DMS53 (cell line): ENCODE data around the gene CDKAL1.
A peak's percentile ranks its signal among the peaks of the same experiment; 100 is the strongest.
"Not testable (repeated sequence)": the region's sequence is repeated elsewhere in the genome, so short reads cannot be mapped to it uniquely, and the experiment has no call there.

Experiments used
- DNase-seq: peaks from one replicate; lab custom pipeline; 2025; lab: John Stamatoyannopoulos, UW

CDKAL1 gene

DNA sequence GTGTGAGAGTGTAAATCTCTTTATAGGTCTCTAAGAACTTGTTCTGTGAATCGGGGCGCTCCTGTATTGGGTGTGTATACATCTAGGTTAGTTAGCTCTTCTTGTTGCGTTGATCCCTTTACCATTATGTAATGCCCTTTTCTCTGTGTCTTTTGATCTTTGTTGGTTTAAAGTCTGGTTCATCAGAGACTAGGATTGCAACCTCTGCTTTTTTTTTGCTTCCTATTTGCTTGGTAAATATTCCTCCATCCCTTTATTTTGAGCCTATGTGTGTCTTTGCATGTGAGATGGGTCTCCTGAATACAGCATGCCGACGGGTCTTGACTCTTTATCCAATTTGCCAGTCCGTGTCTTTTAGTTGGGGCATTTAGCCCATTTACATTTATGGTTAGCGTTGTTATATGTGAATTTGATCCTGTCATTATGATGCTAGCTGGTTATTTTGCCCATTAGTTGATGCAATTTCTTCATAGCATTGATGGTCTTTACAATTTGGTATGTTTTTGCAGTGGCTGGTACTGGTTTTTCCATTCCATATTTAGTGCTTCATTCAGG, 60.1 kb downstream of the CDKAL1 start:
- peak; percentile 71 for DNase-seq

DNA sequence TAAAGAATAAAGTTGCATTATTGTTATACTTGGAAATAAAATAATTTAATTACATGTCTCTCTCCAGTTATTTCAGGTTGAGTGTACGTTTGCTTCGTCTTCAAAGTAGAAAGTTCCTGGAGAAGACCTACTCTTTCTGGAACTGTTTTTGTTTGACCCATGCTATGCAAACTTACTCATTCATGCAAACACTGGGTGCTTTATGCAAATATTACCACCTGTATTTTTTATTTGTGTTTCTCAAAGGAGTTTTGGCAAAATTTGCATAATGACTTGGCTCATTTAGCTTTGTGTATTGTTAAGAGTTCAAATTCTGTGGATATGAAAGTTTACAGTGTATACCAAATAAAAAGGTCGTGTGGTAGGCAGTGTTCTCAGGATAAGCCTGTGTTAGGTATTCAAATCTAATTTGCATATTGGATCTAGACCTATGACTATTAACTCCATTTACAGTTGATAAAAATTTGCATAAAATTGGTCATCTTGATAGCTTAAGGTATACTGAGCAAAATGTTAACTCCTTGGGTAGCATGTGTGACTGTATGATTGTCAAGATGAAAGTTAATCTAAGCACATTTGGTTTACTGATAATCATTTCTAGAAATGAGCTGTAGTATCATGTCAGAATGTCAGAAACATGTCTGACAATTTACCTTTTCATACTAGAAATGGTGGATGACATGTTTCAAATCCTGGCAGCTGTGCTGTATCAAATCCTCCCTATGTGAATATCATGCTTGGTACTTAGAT, 65.2 kb downstream of the CDKAL1 start:
- no peak for DNase-seq

DNA sequence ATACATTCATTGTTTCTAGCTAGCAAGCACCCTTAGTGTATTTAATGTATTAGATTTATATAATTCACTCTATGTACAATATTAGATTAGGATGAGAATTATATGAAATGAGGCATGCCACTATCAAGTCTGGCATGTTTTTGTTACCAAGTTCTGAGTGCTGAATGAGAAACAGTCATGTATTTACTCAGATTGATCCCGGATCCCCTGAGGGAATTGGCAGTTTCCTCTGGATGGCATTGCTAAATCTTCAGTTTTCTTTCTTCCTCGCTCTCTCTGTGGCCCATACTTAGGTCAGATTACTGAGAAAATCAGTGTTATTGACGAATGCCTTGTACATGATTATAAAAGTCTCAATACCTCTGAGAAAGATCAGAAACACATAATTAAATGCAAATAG, 66.6 kb downstream of the CDKAL1 start:
- DNase-seq: no peak

DNA sequence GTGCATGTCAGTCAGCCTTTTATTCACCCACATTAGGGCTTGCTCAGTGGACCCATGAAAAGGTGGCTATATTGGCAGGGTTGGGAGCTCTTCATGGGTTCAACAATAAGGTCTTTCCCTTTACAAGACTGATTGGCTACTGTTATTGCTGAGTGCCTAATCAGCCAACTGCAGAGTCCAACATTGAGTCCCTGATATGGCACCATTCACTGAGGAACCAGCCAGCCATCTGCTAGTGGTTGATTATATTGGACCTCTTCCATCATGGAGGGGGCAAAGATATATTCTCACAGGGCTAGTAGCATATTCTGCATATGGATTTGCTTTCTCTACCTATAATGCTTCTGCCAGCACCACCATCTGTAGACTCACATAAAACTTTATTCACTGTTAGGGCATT, 69.9 kb downstream of the CDKAL1 start:
- DNase-seq: no peak

- no peak for DNase-seq
Measured at GRCh38 chr6:20605061-20605460, 70.8 kb downstream of the CDKAL1 start.

DNA sequence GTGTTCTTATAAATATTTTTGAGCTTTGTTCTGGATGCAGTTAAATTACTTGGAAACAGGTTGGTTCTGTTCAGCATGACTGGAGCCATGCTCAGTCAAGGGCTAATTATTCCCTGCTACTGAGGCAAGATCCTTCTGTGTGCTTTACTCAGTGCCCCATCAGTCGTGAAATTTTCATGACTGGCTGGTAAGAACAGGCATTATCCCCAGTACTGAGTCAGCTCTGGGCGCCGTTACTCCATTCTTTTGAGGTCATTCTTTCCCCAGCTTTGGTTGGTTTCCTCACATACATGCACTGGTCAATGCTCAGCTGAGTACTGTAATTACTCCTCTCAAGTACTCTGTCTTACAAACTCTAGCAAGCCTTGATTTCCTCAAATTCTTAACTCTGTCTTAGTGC, 71.3 kb downstream of the CDKAL1 start:
- DNase-seq: no peak

- DNase-seq: no peak
Measured at GRCh38 chr6:20606831-20607230, 72.6 kb downstream of the CDKAL1 start.

GRCh38 chr6:20608356-20608755, 74.1 kb downstream of the CDKAL1 start:
- no peak for DNase-seq

GRCh38 chr6:20608905-20609304, 74.6 kb downstream of the CDKAL1 start:
- no peak for DNase-seq

DNA sequence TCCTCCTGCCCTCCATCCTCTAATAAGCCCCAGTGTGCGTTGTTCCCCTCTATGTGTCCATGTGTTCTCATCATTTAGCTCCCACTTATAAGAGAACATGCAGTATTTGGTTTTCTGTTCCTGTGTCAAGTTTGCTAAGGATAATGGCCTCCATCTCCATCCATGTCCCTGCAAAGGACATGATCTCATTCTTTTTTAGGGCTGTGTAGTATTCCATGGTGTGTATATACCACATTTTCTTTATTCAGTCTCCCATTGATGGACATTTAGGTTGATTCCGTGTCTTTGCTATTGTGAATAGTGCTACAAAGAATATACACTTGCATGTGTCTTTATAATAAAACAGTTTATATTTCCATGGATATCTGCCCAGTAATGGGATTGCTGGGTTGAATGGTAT, 75.7 kb downstream of the CDKAL1 start:
- not testable (repeated sequence) for DNase-seq

DNA sequence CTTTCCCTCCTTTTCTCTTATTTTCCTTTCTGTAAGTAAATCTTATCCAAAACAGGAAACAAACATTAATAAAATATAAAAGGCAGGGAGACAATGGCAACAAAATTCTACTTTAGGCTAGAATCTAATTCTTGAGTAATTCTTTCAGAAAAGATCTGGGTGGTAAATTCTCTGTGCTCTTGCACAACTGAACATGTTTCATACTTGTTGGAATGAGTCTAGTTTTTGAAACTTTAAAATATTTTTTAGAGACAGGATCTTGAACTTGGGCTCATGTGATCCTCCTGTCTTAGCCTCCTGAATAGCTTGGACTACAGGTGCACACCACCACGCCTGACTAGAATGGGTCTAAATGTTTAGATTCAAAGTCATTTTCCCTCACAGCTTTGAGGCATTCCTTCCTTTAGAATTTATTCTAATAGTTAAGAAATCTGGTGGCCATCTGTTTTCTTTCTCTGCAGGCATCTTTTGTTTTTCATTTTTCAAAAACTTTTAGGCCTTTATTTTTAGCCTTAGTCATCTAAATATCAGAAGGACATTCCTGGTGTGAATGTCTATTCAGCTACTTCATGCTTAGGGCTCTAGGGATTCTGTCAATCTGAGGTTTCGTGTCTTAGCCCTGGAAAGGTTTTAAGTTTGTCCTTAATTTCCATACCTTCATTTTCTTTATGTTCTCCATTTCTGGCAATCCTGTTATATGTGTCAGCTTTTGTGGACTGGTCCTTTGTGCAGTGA, 76.5 kb downstream of the CDKAL1 start:
- DNase-seq: no peak

- not testable (repeated sequence) for DNase-seq
Measured at GRCh38 chr6:20617537-20617936, 83.3 kb downstream of the CDKAL1 start.

GRCh38 chr6:20620043-20620442, 85.8 kb downstream of the CDKAL1 start:
- DNase-seq: no peak

- DNase-seq: no peak
Measured at GRCh38 chr6:20623761-20624160, 89.5 kb downstream of the CDKAL1 start.

- no peak for DNase-seq
Measured at GRCh38 chr6:20626165-20626564, 91.9 kb downstream of the CDKAL1 start.

DNA sequence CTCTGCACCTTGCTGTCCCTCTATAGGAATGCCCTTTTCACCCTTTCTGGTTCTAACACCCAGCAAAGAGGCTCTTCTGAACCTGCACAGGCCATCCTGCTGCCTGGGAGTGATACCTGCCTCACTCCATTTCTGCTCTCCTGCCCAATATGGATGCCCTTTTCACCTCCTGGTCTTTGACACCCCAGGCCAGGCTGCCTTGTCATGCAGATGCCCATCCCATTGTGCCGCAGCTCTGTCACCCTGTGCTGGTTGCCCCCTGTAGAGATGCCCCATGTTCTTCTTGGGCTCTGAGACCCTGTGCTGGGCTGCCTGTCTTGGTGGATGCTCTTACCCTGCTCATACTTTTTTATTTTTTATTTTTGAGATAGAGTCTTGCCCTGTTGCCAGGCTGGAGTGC, 95.3 kb downstream of the CDKAL1 start:
- DNase-seq: no peak

GRCh38 chr6:20630136-20630535, 95.9 kb downstream of the CDKAL1 start:
- DNase-seq: peak; percentile 45

- DNase-seq: peak; percentile 97
Measured at GRCh38 chr6:20630617-20631548, 96.6 kb downstream of the CDKAL1 start.

DNA sequence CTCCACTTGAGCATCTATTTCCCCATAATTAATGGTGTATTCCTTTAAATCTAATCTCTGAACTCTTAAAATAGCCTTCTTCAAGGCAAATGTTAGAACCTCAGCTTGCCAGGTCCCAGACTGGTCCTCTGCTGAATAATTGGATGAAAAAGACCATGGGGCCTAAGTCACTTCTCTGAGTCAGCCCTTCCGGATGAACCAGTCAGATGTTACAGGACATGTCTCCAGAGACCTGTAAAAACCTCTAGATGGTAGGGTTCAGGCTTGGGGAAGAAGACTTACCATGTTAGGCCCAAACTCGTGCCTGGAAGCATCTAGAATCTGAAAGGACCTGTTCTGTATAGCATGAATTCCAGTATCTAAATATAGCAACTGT, 97.3 kb downstream of the CDKAL1 start:
- peak; percentile 69 for DNase-seq

GRCh38 chr6:20632696-20633095, 98.4 kb downstream of the CDKAL1 start:
- DNase-seq: peak; percentile 53

DNA sequence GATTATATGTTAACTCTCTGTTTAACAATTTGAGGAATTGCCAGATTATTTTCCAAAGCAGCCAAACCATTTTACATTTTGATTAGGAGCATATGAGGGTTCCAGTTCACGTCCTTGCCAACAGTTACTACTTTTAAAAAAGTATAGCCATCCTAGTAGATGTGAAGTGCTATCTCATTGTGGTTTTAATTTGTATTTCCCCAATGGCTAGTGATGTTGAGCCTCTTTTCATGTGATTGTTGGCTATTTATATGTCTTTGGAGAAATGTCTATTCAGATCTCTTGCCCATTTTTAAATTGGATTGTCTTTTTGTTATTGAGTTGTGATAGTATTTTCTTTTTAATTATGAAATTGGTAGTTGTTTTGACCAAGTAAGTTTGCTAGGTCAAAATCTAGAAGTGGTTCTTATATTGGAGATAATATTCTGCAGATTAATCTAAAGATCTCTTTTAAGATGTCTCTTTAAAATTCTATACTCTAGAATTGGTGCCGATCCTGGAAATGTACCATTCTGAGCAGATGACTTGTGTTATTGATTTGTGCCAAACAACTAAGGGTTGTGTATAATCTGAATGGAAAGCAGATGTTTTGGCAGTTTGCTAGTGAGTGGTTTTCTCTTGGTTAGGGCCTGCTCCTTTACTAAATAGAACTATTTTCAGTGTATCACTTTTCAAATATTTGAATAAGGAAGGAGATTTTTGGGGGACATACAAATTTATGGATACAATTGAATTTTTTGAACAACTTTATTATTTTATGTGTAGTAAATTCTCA, 99.5 kb downstream of the CDKAL1 start:
- no peak for DNase-seq
